ENCODE results near the gene KCNIP4.

KCNIP4 gene

GRCh38 chr4:21765810-21766407 is 182.7 kb downstream of the KCNIP4 start:
- DNase-seq (ENCODE audit: low read depth, low spot score), result no peak

- DNase-seq (ENCODE audit: low read depth, low spot score), result no peak
Measured at GRCh38 chr4:21763855-21764254, 184.7 kb downstream of the KCNIP4 start.

- no peak for DNase-seq (ENCODE audit: low read depth, low spot score)
Measured at GRCh38 chr4:21757248-21757647, 191.3 kb downstream of the KCNIP4 start.

GRCh38 chr4:21753084-21753760 is 195.3 kb downstream of the KCNIP4 start:
- DNase-seq (ENCODE audit: low read depth, low spot score), result no peak

GRCh38 chr4:21752616-21753015 is 196.0 kb downstream of the KCNIP4 start:
- DNase-seq (ENCODE audit: low read depth, low spot score), result no peak

- no peak for DNase-seq (ENCODE audit: low read depth, low spot score)
Measured at GRCh38 chr4:21749924-21750323, 198.6 kb downstream of the KCNIP4 start.

GRCh38 chr4:21749412-21749811 is 199.2 kb downstream of the KCNIP4 start:
- no peak for DNase-seq (ENCODE audit: low read depth, low spot score)

- DNase-seq (ENCODE audit: low read depth, low spot score), result no peak
Measured at GRCh38 chr4:21744046-21744445, 204.5 kb downstream of the KCNIP4 start.

GRCh38 chr4:21742326-21742725 is 206.2 kb downstream of the KCNIP4 start:
- no peak for DNase-seq (ENCODE audit: low read depth, low spot score)

- DNase-seq (ENCODE audit: low read depth, low spot score), result no peak
Measured at GRCh38 chr4:21738821-21739220, 209.8 kb downstream of the KCNIP4 start.

GRCh38 chr4:21735866-21736265 is 212.7 kb downstream of the KCNIP4 start:
- no peak for DNase-seq (ENCODE audit: low read depth, low spot score)

GRCh38 chr4:21733894-21734630 is 214.5 kb downstream of the KCNIP4 start:
- DNase-seq (ENCODE audit: low read depth, low spot score), result no peak

GRCh38 chr4:21728304-21728703 is 220.3 kb downstream of the KCNIP4 start:
- DNase-seq (ENCODE audit: low read depth, low spot score), result no peak

GRCh38 chr4:21726255-21726815 is 222.2 kb downstream of the KCNIP4 start:
- no peak for DNase-seq (ENCODE audit: low read depth, low spot score)

GRCh38 chr4:21722157-21722839 is 226.3 kb downstream of the KCNIP4 start:
- DNase-seq (ENCODE audit: low read depth, low spot score), result no peak

GRCh38 chr4:21716531-21716930 is 232.0 kb downstream of the KCNIP4 start:
- no peak for DNase-seq (ENCODE audit: low read depth, low spot score)

- no peak for DNase-seq (ENCODE audit: low read depth, low spot score)
Measured at GRCh38 chr4:21710179-21710835, 238.3 kb downstream of the KCNIP4 start.

GRCh38 chr4:21709761-21710160 is 238.8 kb downstream of the KCNIP4 start:
- DNase-seq (ENCODE audit: low read depth, low spot score), result no peak

GRCh38 chr4:21709031-21709430 is 239.5 kb downstream of the KCNIP4 start:
- DNase-seq (ENCODE audit: low read depth, low spot score), result no peak

GRCh38 chr4:21699446-21699845 is 249.1 kb downstream of the KCNIP4 start:
- no peak for DNase-seq (ENCODE audit: low read depth, low spot score)

GRCh38 chr4:21697583-21697982 is 251.0 kb downstream of the KCNIP4 start:
- DNase-seq (ENCODE audit: low read depth, low spot score), result no peak
